NCI-H2171 treated with DMSO at 0.1 percent for 48 hours (cell line): ENCODE measurements around the gene ACTC1.

Source experiments
- DNase-seq: peaks from one replicate; lab custom pipeline; 2025; lab: John Stamatoyannopoulos, UW

Gene ACTC1

GRCh38 chr15:34799149-34800101 is 4.1 kb upstream of the ACTC1 start:
- DNase-seq: peak; percentile 89

GRCh38 chr15:34796847-34797435 is 1.6 kb upstream of the ACTC1 start:
- DNase-seq: no peak

- DNase-seq: no peak
Observed at GRCh38 chr15:34794590-34795206, 651 bp downstream of the ACTC1 start.

GRCh38 chr15:34793901-34794300 is 1.4 kb downstream of the ACTC1 start:
- DNase-seq: no peak

GRCh38 chr15:34793071-34793470 is 2.3 kb downstream of the ACTC1 start:
- no peak for DNase-seq

- DNase-seq: no peak
Observed at GRCh38 chr15:34791701-34792100, 3.6 kb downstream of the ACTC1 start.

- no peak for DNase-seq
Observed at GRCh38 chr15:34790121-34790520, 5.2 kb downstream of the ACTC1 start.

- no peak for DNase-seq
Observed at GRCh38 chr15:34789326-34789725, 6.0 kb downstream of the ACTC1 start.

- DNase-seq: no peak
Observed at GRCh38 chr15:34786206-34786605, 9.1 kb downstream of the ACTC1 start.

- DNase-seq: peak; percentile 57
Observed at GRCh38 chr15:34783991-34784390, 11.4 kb downstream of the ACTC1 start.

GRCh38 chr15:34783431-34783830 is 11.9 kb downstream of the ACTC1 start:
- DNase-seq: peak; percentile 80

GRCh38 chr15:34782901-34783300 is 12.4 kb downstream of the ACTC1 start:
- no peak for DNase-seq

- no peak for DNase-seq
Observed at GRCh38 chr15:34780725-34781124, 14.6 kb downstream of the ACTC1 start.

- no peak for DNase-seq
Observed at GRCh38 chr15:34776606-34777105, 18.7 kb downstream of the ACTC1 start.

GRCh38 chr15:34773917-34774316 is 21.4 kb downstream of the ACTC1 start:
- peak; percentile 66 for DNase-seq

- DNase-seq: peak; percentile 34
Observed at GRCh38 chr15:34773013-34773412, 22.3 kb downstream of the ACTC1 start.

- DNase-seq: no peak
Observed at GRCh38 chr15:34772312-34772711, 23.0 kb downstream of the ACTC1 start.

GRCh38 chr15:34769711-34770110 is 25.6 kb downstream of the ACTC1 start:
- DNase-seq: no peak

- no peak for DNase-seq
Observed at GRCh38 chr15:34768530-34768929, 26.8 kb downstream of the ACTC1 start.

- DNase-seq: peak; percentile 11
Observed at GRCh38 chr15:34765741-34766140, 29.6 kb downstream of the ACTC1 start.

GRCh38 chr15:34760909-34761308 is 34.4 kb downstream of the ACTC1 start:
- DNase-seq: peak; percentile 44

GRCh38 chr15:34759992-34760391 is 35.4 kb downstream of the ACTC1 start:
- no peak for DNase-seq

GRCh38 chr15:34759347-34759746 is 36.0 kb downstream of the ACTC1 start:
- no peak for DNase-seq
